Liver (tissue), 3 donors: Measurements from ENCODE around the gene ABITRAM.

Source experiments
- CTCF ChIP-seq: fragments of 150-350 bp; IDR thresholded peaks from 2 replicates; pipeline ENCODE4 v1.5.1; 2017; ENCODE audit warnings: improper control_type of control experiment, low read depth, low read length; ENCODE audit not compliant: missing input control
- JUND ChIP-seq, 2 donors: IDR thresholded peaks; 2 replicates each; pipeline ENCODE4 v1.6.1; 2016; ENCODE audit warnings: antibody characterized with exemption in 2 of 2
- YY1 ChIP-seq: IDR thresholded peaks from 2 replicates; pipeline ENCODE4 v1.6.1; 2016; ENCODE audit warnings: antibody characterized with exemption, mild to moderate bottlenecking
- donor health status: healthy.
- donor health status: healthy.

- no peak for TF ChIP-seq CTCF
- TF ChIP-seq YY1 = no peak
- no peak for TF ChIP-seq JUND (IDR thresholded peaks at IDR 0.05)
Observed at GRCh38 chr9:108900176-108900575, 34.0 kb upstream of the ABITRAM start.
